K562 (cell line): ENCODE results near the gene EFS. TPM values are rescaled to one million over a fixed set of nuclear protein-coding genes. Genes with fewer than 3 reads are reported as not detected.
A peak's percentile ranks its signal among the peaks of the same experiment; 100 is the strongest.

Experiments
- AFF1 ChIP-seq, 2 experiments: fragments of 450-650 bp; IDR thresholded peaks; 2 replicates each; pipeline ENCODE4 v1.6.1; 2018; ENCODE audit warnings: mild to moderate bottlenecking in 2 of 2, low read depth in 1 of 2; ENCODE audit not compliant: partially characterized antibody in 2 of 2
- CREB1 ChIP-seq, 2 experiments: sonication (generic) in 1 of 2; formaldehyde crosslinking in 1 of 2; IDR thresholded peaks; 2 replicates each; pipeline versions ENCODE4 v1.6.1 to v1.8.0; 2012 to 2022; ENCODE audit warnings: inconsistent platforms in 1 of 2, mild to moderate bottlenecking in 1 of 2, missing genetic modification reagents in 1 of 2, moderate library complexity in 1 of 2
- CREM ChIP-seq: IDR thresholded peaks from 2 replicates; pipeline ENCODE4 v1.6.1; 2014; ENCODE audit warnings: antibody characterized with exemption, low read depth
- ID3 ChIP-seq, 2 experiments: fragments of 250-450 bp in 1 of 2; fragments of 450-650 bp in 1 of 2; sonication (Bioruptor Pico) in 1 of 2; IDR thresholded peaks; 2 replicates each; pipeline versions ENCODE4 v1.6.1 to v1.8.0; 2016 to 2021; ENCODE audit warnings: mild to moderate bottlenecking in 2 of 2, moderate library complexity in 2 of 2, missing compliant biosample characterization in 1 of 2, missing genetic modification characterization in 1 of 2
- LCOR ChIP-seq: sonication (generic); formaldehyde crosslinking; IDR thresholded peaks from 2 replicates; pipeline ENCODE4 v1.8.0; 2022; ENCODE audit warnings: mild to moderate bottlenecking, missing genetic modification reagents
- MTA2 ChIP-seq: fragments of 450-650 bp; IDR thresholded peaks from 2 replicates; pipeline ENCODE4 v1.6.1; 2016; ENCODE audit warnings: low read depth
- MYBL2 ChIP-seq, 2 experiments: fragments of 450-650 bp in 1 of 2; sonication (generic) in 1 of 2; formaldehyde crosslinking in 1 of 2; IDR thresholded peaks; 2 replicates each; pipeline versions ENCODE4 v1.6.1 to v1.8.1; 2017 to 2022; ENCODE audit warnings: borderline replicate concordance in 1 of 2, inconsistent platforms in 1 of 2, low read depth in 1 of 2, mild to moderate bottlenecking in 1 of 2, missing genetic modification reagents in 1 of 2, moderate library complexity in 1 of 2
- NFIC ChIP-seq: fragments of 450-650 bp; IDR thresholded peaks from 2 replicates; pipeline ENCODE4 v1.6.1; 2017; ENCODE audit warnings: mild to moderate bottlenecking, inconsistent platforms
- RFX1 ChIP-seq: fragments of 450-650 bp; IDR thresholded peaks from 2 replicates; pipeline ENCODE4 v1.6.1; 2016; ENCODE audit warnings: mild to moderate bottlenecking, moderate library complexity
- SFPQ ChIP-seq: fragments of 200-400 bp; formaldehyde crosslinking; IDR thresholded peaks from 2 replicates; pipeline ENCODE4 v1.6.1; 2017; ENCODE audit warnings: mild to moderate bottlenecking, low read depth, low read length, moderate library complexity
- TBP ChIP-seq: optimal IDR thresholded peaks from 2 replicates; pipeline ENCODE3; 2011; ENCODE audit warnings: low read depth, low read length, improper control_type of control experiment
- TFE3 ChIP-seq: fragments of 450-650 bp; formaldehyde crosslinking; IDR thresholded peaks from 2 replicates; pipeline ENCODE4 v1.4.0; 2020; ENCODE audit warnings: mild to moderate bottlenecking, mixed read lengths
- ZNF143 ChIP-seq: sonication (generic); formaldehyde crosslinking; IDR thresholded peaks from 2 replicates; pipeline ENCODE4 v1.9.0; 2022; ENCODE audit warnings: mild to moderate bottlenecking, missing genetic modification reagents
- ZNF311 ChIP-seq: fragments of 250-450 bp; sonication (Bioruptor Pico); IDR thresholded peaks from 2 replicates; pipeline ENCODE4 v1.4.0; 2020; ENCODE audit warnings: mild to moderate bottlenecking, moderate library complexity
- ZNF347 ChIP-seq: fragments of 450-650 bp; formaldehyde crosslinking; IDR thresholded peaks from 2 replicates; pipeline ENCODE4 v1.4.0; 2020; ENCODE audit warnings: low read depth, mild to moderate bottlenecking, moderate library complexity
- ZNF717 ChIP-seq: fragments of 250-450 bp; sonication (Bioruptor Pico); IDR thresholded peaks from 2 replicates; pipeline ENCODE4 v1.5.0; 2021
- ZNF75A ChIP-seq: fragments of 450-650 bp; formaldehyde crosslinking; IDR thresholded peaks from 2 replicates; pipeline ENCODE4 v1.4.0; 2020; ENCODE audit warnings: mild to moderate bottlenecking
- polyA plus RNA-seq, 8 experiments: library from polyadenylated mRNA; depleted of rRNA in 4 of 8; stranded (reverse) in 5 of 8; unstranded in 3 of 8; fragments of >200 nt; fragmentation: Nextera tagmentation in 2 of 8; fragmentation: Illumina TruSeq in 1 of 8; extraction: Ambion mirVana in 2 of 8; extraction: Trizol in 1 of 8; gene quantifications; 2 replicates each; pipeline versions ENCODE4 v1.2.1 to v1.2.3, GENCODE V29; 2011 to 2014; ENCODE audit warnings: inconsistent platforms in 1 of 8, missing spikeins in 1 of 8
- total RNA-seq, 7 experiments: library from RNA; depleted of rRNA in 6 of 7; stranded (reverse); fragments of >200 nt in 6 of 7; fragmentation: Illumina TruSeq in 2 of 7; extraction: Trizol in 2 of 7; gene quantifications; 2 replicates each; pipeline versions ENCODE4 v1.2.1 to v1.2.3, GENCODE V29; 2011 to 2021; ENCODE audit warnings: low replicate concordance in 1 of 7

The EFS gene
- total and polyA plus RNA-seq, 9 of the 15 experiments (the other 6 are each of a cell fraction or from before 2014, with no cell fraction given): 0.01 to 0.03 TPM; not detected in 7

GRCh38 chr14:23320584-23321571 is 44.1 kb downstream of the EFS start, which contains the start of gene PABPN1 (continued):
- TF ChIP-seq ID3 (CRISPR knock-in tag; IDR thresholded peaks at IDR 0.05) (no peak), ID3 (tag; IDR thresholded peaks at IDR 0.05) (peak; percentile 88; the same call in 1 of the 2 replicates), MTA2 (peak; percentile 7; the same call in 1 of the 2 replicates), RFX1 (peak; percentile 85), ZNF717 (CRISPR knock-in tag) (no peak), MYBL2 (IDR thresholded peaks at IDR 0.05; ENCODE audit: low read depth) (no peak; the same call in 1 of the 2 replicates), MYBL2 (CRISPR knock-in tag; IDR thresholded peaks at IDR 0.05; ENCODE audit: borderline replicate concordance) (no peak), NFIC (peak; percentile 58), AFF1 (IDR thresholded peaks at IDR 0.05; ENCODE audit: low read depth in 1 of 2, partially characterized antibody in 2 of 2) (peak; percentile 22 to 84), CREM (peak; percentile 96), ZNF143 (CRISPR knock-in tag) (no peak), ZNF347 (no peak), LCOR (peak; percentile 89), SFPQ (no peak), ZNF311 (CRISPR knock-in tag) (0 out of 2 replicates have a peak, but pooled peaks have one; percentile 34), TBP (peak; percentile 54), CREB1 (IDR thresholded peaks at IDR 0.05) (peak; percentile 94), CREB1 (CRISPR knock-in tag; IDR thresholded peaks at IDR 0.05) (peak; percentile 92), ZNF75A (CRISPR knock-in tag) (peak; percentile 18; the same call in 1 of the 2 replicates), TFE3 (CRISPR knock-in tag) (peak; percentile 99)
